GM21576 (cell line): ENCODE results near the gene RCAN1.

ENCODE experiments used
- ATAC-seq: cut with Tn5 transposase; IDR thresholded peaks from one replicate; pipeline ENCODE4 v1.9.1; 2021; ENCODE audit warnings: mild to moderate bottlenecking, moderate library complexity; ENCODE audit not compliant: unreplicated experiment

Gene RCAN1

GRCh38 chr21:34544032-34544496 is 70.8 kb downstream of the RCAN1 start:
- no peak for ATAC-seq

- ATAC-seq: no peak
Measured at GRCh38 chr21:34543017-34543416, 71.9 kb downstream of the RCAN1 start.

DNA sequence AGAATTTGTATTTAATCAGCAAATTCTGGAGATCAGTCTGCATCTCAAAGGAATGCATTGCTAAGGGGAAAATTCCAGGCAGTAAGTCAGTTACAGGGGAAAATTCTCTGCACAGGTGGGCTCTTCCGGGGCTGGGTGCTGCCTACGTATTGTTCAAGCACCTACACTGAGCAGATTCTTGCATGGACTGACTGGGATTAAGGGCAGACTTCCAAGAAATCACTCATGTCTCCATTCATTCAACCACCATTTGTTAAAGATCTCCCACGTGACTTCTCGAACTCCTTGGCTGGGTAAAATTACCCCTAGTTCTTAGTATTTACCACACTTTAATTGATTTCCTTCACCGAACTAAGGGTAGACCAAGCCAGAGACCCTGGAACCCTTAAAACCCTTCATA is 74.7 kb downstream of the RCAN1 start:
- no peak for ATAC-seq

DNA sequence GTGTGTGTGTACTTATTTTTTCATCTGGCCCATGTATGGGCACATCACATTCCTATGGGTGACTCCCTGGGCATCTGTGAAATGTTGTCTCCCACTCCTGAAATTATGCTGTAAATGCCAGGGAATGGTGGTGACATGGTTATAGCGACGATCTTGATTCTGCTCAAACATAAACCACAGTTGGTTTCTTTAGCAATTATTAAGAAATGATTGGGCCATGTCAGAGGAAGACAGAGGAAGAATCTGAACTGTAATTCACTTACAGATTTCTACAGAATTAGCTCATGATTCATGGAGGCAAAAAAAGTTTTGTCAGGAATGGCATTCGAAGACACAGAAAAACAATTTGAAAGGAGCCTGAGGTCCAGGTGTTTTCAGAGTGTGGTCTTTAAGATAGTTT is 77.1 kb downstream of the RCAN1 start:
- ATAC-seq: no peak

GRCh38 chr21:34536820-34537219 is 78.1 kb downstream of the RCAN1 start:
- no peak for ATAC-seq

GRCh38 chr21:34536311-34536710 is 78.6 kb downstream of the RCAN1 start:
- ATAC-seq: no peak

DNA sequence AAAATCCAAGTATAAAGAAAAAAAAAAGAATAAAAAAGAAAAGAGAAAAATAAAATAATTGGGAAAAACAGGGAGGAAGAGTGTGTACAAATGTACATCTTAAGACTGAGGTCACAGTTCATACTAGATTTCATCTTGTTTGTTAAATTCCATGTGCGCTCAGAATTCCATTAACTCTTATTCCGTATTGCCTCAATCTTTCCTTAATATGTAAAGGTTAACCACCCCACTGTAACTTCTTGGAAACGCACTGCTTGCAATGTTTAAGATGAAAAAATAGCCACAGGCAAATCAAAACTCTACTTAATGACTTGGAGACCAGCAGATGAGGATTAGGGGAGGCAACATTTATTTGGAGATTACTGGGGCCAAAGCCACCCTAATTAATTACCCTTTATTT is 79.0 kb downstream of the RCAN1 start:
- no peak for ATAC-seq

DNA sequence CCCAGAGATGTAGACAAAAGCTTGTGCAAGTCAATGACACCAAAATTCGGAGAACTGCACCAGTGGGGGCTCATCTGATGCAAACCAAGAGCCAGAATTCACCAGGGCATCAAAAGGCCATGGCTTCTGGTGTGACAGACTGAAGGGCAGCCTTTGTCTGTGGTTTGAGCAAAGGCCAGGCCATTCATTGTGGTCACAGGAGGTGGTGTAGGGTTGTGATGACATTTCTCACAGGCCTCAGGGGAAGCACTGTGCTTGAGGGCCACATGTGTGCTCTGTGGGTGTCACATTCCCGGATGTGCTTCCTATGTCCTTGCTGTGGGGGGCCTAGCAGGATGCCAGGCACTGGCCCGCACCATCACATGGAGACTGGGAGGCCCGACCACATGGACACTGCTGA is 80.4 kb downstream of the RCAN1 start:
- no peak for ATAC-seq

DNA sequence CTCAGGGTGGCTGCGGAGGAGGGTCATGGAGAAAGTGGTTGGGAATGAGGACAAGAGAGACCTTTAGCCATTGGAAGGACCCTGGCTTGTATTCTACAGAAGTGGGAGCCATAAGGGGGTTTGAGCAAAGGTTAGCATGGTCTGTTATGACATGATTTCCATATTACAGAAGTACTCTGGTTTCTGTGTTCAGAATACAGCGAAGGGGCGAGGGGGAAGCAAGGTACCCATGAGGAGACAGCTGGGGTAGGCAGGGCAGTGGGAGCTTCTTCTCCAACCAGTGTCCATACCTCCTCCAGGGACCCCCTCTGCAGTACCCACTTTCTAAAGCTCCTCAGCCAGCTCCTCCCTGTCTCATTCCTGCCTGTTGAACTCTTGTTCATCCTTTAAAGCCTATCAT is 81.0 kb downstream of the RCAN1 start:
- no peak for ATAC-seq

DNA sequence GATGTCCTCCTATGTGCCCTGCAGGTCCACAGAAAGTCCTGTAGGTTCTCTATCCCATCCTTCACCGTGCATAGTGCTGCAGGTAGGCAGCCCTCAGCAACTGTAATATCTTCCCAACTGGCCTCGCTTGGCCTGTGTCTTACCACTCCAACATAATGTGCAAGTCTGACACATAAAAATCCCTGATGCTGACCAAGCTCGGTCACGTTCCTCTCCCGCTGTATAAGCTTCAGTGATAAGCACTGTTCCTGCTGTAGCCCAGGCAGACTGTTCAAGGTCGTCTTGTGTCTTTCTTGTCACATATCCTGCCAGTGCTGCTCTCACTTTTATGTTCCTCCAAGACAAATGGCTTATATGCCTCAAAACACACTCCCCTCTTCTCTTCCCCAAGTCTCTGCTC is 83.5 kb downstream of the RCAN1 start:
- no peak for ATAC-seq

DNA sequence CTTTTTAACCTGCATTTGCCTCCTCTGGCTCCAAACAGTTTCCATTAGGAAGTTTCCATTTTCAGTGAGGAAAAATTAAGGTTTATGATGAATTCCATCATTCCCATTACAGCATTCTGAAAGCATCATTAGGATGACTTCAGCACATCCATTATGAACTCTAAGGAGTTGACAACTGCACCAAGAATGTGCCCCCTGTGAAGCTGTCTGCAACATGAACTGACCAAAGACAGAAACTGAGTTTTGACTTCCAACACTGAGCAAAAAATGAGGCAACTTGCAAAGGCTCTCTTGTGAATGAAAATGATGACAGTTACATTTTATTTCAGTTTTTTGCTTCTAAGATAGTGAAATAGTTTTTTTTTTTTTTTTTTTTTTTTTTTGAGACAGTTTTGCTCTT is 84.7 kb downstream of the RCAN1 start:
- no peak for ATAC-seq

- ATAC-seq: no peak
Measured at GRCh38 chr21:34528131-34528561, 86.8 kb downstream of the RCAN1 start.

DNA sequence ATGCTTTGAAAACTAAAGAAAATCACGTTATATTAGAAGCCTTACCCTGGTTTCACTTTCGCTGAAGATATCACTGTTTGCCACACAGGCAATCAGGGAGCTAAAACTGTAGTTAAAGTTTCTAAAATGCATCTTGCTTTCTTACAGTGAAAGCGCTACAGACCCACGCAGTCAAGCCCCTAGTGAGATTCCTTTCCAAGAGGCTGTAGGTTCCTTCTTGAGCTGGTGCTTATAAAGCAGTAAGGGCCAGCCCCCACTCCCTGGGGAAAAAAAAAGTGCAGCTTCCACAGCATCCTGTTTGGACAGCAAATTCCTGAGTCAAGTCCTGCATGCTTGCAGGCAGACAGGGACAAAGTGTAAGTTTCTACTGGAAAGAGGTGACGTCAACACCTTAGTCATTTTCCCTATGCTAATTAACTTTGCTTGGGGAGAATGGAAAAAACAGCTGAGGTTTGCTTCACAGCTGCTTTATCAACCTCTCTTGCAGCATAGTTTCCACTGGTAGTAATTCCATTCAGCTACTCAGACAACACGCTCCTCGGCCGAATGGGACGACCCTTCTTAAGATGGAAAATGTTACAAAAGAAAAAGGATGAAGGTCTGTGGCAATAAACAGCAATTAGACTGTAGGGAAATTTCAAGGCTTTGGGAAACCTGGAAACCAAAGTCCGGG is 88.2 kb downstream of the RCAN1 start:
- no peak for ATAC-seq

DNA sequence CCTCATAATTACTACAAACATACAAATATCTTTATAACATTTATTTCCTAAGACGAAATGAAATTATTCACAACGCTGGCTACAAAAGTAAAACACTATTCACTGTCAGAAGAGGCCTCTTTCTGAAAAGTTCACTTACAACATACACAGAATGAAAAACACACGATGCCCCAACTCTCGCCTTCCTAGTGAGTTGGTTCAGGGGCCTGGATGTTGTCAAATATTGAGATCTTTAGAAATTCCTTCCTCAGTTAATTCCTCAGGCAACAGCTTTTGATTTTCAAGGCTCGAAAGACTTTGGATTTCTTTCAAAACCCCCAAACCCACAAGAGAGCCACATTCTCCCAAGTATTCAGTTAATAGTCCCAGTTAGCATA is 88.7 kb downstream of the RCAN1 start:
- ATAC-seq: no peak

GRCh38 chr21:34524646-34525601 is 90.0 kb downstream of the RCAN1 start:
- no peak for ATAC-seq

DNA sequence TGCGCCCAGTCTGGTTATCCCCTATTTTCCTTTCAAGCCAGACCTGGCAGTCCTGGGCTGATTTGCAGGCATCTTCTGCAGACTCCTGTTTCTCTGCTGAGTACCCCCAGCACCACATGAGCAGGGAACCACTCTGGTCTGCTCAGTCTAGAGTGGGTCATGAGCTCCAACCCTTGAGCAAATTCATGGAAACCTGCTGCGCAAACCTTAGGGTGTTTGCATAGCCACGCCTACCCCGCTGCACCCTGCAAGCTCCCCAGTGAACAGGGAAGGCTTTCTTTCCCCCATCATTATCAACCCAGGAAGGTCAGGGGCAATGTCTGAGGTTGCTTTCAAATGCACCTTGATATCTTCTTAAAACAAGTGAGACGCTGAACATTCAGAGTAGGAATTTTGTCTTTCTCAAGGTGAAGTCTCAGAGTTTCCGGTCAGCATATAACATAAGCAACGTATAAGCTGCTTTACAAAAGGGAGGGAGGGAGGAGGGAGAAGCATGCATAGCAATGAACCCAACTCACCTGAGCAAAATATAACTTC is 91.8 kb downstream of the RCAN1 start:
- no peak for ATAC-seq

DNA sequence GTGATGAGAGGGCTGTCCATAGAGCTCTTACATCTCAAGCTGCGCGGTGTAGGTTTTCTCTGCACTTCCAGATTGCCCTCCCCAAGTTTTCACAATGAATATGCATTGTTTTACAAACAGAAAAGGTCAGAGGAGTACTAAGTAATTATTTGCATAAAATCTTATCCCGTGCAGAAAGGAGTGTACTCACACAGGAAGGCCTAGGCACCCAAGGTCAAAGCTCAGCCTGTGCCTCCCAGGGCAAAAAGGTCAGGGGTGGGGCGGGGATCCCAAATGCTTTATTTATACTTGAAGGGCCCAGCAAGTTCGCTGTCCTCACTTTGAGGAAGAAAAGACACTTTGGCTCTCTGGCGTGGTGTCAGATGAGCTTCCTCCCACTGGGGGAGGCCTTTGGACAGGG is 92.6 kb downstream of the RCAN1 start:
- no peak for ATAC-seq

GRCh38 chr21:34521561-34521960 is 93.4 kb downstream of the RCAN1 start:
- no peak for ATAC-seq

- ATAC-seq: no peak
Measured at GRCh38 chr21:34520764-34521508, 94.0 kb downstream of the RCAN1 start.

- no peak for ATAC-seq
Measured at GRCh38 chr21:34520281-34520680, 94.6 kb downstream of the RCAN1 start.

GRCh38 chr21:34519694-34520093 is 95.2 kb downstream of the RCAN1 start:
- no peak for ATAC-seq
